Measurements from ENCODE around the gene UBA1. TPM values are rescaled to one million over a fixed set of nuclear protein-coding genes. Genes with fewer than 3 reads are reported as not detected.

Gene UBA1
- total RNA-seq, 4 donors from 2014 or later, result 145 to 182 (median 163) TPM

DNA sequence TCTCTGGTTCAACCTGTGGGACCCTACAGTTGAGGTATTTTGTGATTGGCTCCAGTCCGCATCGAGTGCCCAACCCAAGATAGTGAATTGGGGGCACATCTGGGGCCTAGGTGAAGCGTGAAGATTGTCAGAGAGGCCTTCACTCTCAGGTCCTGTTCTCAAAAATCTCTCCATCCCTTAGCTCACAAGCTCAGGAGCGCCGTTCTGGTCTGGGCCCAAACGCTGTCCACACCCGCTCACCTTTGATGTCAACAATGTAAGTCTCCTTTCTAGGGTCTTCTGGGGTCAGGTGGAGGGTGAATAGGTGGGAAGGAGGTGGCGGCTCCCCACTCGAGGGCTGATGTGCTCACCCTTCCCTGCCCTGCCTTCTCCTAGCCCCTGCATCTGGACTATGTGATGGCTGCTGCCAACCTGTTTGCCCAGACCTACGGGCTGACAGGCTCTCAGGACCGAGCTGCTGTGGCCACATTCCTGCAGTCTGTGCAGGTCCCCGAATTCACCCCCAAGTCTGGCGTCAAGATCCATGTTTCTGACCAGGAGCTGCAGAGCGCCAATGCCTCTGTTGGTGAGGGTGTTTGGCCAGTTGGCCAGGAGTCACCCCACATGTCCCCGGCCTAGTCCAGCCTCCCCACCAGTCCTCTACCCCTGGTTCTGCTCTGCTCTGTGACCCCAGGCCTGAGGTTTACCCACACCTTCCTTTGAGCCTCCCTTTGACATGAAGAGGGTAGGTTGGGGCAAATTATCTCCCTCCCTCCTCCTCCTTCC lies 17.2 kb downstream of the UBA1 start:
- in situ Hi-C loops (cut with MboI; ENCODE audit: low pct_ligation_motif_present in 1 of 4, low pct_unique_long_range_greater_than_20kb in 1 of 4, low sequenced_read_pairs in 3 of 4) (loop anchor here in 1 of 4 donors (25.0 kb wide), 1 partner anchor 326 kb away; no protein-coding TSS in a partner anchor), intact Hi-C loops (cut with DNase I; ENCODE audit: low total_unique reads) (no loop called here)
- Histone ChIP-seq H3K4me1 (no peaks in the 10 kb centered on the region), H3K27me3 (no peaks in the 10 kb centered on the region), H3K9me3 (no peaks in the 10 kb centered on the region), H3K4me3 (no peak overlapping the region), H3K36me3 (peaks cover 0 to 22% (median 8%) of the 10 kb centered on the region in 4 donors), H3K27ac (no peak overlapping the region)
- no peak for TF ChIP-seq EP300 (IDR thresholded peaks at IDR 0.05; ENCODE audit: low read depth)
- no peak for TF ChIP-seq POLR2A (IDR thresholded peaks at IDR 0.05)
- TF ChIP-seq, protein P1, sequence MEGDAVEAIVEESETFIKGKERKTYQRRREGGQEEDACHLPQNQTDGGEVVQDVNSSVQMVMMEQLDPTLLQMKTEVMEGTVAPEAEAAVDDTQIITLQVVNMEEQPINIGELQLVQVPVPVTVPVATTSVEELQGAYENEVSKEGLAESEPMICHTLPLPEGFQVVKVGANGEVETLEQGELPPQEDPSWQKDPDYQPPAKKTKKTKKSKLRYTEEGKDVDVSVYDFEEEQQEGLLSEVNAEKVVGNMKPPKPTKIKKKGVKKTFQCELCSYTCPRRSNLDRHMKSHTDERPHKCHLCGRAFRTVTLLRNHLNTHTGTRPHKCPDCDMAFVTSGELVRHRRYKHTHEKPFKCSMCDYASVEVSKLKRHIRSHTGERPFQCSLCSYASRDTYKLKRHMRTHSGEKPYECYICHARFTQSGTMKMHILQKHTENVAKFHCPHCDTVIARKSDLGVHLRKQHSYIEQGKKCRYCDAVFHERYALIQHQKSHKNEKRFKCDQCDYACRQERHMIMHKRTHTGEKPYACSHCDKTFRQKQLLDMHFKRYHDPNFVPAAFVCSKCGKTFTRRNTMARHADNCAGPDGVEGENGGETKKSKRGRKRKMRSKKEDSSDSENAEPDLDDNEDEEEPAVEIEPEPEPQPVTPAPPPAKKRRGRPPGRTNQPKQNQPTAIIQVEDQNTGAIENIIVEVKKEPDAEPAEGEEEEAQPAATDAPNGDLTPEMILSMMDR (IDR thresholded peaks at IDR 0.05), result no peak
- TF ChIP-seq POLR2AphosphoS5 (IDR thresholded peaks at IDR 0.05), result no peak
- WGBS, 2 donors (ENCODE audit: low coverage in 1 of 2), result 97% methylated on average over 14 of the region's 15 CpGs; no CpG with 5 or more reads in 1 of the 2 donors
- DNase-seq, result no peak

DNA sequence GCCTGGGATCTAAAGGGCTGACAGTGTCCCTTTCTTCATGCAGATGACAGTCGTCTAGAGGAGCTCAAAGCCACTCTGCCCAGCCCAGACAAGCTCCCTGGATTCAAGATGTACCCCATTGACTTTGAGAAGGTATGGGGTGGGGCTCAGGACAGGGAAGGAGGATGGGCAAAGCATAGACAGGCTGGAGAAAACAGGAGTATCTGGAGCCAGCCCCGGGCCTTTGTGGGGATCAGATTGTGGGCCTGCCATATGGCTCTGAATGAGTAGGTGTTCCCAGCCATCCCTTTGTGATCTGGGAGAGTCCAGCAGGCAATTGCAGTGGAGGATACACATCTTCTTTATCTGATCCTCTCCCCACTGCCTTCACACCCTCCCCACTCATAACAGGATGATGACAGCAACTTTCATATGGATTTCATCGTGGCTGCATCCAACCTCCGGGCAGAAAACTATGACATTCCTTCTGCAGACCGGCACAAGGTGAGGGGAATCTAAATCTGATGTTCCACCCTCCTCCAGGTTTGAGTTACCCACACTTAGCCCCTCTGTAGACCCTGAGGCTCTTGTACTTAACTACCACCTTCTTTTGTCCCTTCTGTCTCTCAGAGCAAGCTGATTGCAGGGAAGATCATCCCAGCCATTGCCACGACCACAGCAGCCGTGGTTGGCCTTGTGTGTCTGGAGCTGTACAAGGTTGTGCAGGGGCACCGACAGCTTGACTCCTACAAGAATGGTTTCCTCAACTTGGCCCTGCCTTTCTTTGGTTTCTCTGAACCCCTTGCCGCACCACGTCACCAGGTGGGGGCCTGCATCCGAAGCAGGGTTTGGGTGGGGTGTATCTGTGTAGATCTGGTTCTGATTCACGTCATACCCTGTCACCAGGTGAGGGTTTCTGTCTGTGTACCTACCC lies 19.0 kb downstream of the UBA1 start:
- peak; percentile 3 for DNase-seq
- in situ Hi-C loops (cut with MboI; ENCODE audit: low pct_ligation_motif_present in 1 of 4, low pct_unique_long_range_greater_than_20kb in 1 of 4, low sequenced_read_pairs in 3 of 4), result loop anchor here in 1 of 4 donors (25.0 kb wide), 1 partner anchor 325 kb away; no protein-coding TSS in a partner anchor

DNA sequence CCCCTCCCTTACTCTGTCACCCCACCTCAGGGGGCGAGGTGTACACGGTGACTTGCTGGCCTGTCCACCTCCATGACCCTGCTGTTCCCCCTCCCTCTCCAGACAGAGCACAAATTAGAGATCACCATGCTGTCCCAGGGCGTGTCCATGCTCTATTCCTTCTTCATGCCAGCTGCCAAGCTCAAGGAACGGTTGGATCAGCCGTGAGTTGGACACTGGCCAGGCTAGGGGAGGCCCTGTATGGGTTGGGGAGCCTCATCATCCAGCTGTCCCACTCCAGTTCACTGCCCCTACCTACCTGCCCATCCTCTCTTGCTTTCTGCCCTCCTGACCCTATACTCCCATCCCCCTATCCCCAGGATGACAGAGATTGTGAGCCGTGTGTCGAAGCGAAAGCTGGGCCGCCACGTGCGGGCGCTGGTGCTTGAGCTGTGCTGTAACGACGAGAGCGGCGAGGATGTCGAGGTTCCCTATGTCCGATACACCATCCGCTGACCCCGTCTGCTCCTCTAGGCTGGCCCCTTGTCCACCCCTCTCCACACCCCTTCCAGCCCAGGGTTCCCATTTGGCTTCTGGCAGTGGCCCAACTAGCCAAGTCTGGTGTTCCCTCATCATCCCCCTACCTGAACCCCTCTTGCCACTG lies 20.9 kb downstream of the UBA1 start:
- no peak overlapping the region for H3K4me3 ChIP-seq
- in situ Hi-C loops (cut with MboI; ENCODE audit: low pct_ligation_motif_present in 1 of 4, low pct_unique_long_range_greater_than_20kb in 1 of 4, low sequenced_read_pairs in 3 of 4), result loop anchor here in 1 of 4 donors (25.0 kb wide), 1 partner anchor 323 kb away; no protein-coding TSS in a partner anchor
- 92% methylated on average over 20 of the region's 20 CpGs; no CpG with 5 or more reads in 1 of the 2 donors for WGBS, 2 donors (ENCODE audit: low coverage in 1 of 2)
- H3K27ac ChIP-seq, result no peak overlapping the region
- no peaks in the 10 kb centered on the region for H3K9me3 ChIP-seq
- no peaks in the 10 kb centered on the region for H3K27me3 ChIP-seq
- intact Hi-C loops (cut with DNase I; ENCODE audit: low total_unique reads), result no loop called here
- H3K4me1 ChIP-seq, result peaks cover 7 to 19% (median 11%) of the 10 kb centered on the region in 4 donors
- H3K36me3 ChIP-seq, result peaks cover 0 to 19% (median 8%) of the 10 kb centered on the region in 4 donors
- no peak for DNase-seq
- TF ChIP-seq POLR2A (IDR thresholded peaks at IDR 0.05) (no peak), EP300 (IDR thresholded peaks at IDR 0.05; ENCODE audit: low read depth) (no peak), POLR2AphosphoS5 (IDR thresholded peaks at IDR 0.05) (no peak)
- TF ChIP-seq, protein P1 (IDR thresholded peaks at IDR 0.05), result no peak

More for the DNA sequence above, 19.0 kb downstream of the UBA1 start:
- WGBS, 2 donors (ENCODE audit: low coverage in 1 of 2), result 94% methylated on average over 12 of the region's 12 CpGs; no CpG with 5 or more reads in 1 of the 2 donors
- H3K27ac ChIP-seq, result no peak overlapping the region
- H3K4me1 ChIP-seq, result peaks cover 7 to 13% (median 11%) of the 10 kb centered on the region in 4 donors
- TF ChIP-seq POLR2AphosphoS5 (IDR thresholded peaks at IDR 0.05), result no peak
- H3K9me3 ChIP-seq, result no peaks in the 10 kb centered on the region
- intact Hi-C loops (cut with DNase I; ENCODE audit: low total_unique reads), result no loop called here
- no peak overlapping the region for H3K4me3 ChIP-seq
- peaks cover 0 to 19% (median 8%) of the 10 kb centered on the region in 4 donors for H3K36me3 ChIP-seq
- no peaks in the 10 kb centered on the region for H3K27me3 ChIP-seq

DNA sequence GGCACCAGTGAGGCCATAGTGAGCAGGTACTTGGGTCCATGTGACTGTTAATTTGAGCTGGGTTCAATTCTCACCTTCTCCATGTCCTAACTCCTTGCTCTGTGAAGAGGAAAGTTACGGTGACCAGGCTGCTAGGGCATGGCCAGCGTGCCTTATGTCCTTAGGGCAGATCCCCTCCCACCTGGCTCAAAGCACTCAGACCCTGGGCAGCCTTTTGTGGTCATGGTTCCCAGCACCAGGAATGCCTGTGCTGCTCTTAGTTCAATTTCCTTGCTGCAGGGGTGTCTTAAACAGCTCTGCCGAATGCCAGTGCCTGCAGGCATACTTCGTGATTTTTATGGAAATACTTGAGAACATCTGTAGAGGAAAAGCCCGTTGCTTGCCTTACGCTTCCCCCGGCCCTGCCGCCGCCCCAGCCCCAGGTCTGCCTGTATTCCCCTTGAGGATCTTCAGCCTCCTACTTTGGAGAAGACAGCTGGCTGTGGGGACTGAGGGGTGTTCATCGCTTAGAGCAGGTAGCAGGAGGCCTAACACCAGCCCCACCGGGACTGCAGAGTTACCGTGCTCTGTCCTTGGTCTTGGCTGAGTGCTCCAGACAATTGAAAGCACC lies 21.8 kb downstream of the UBA1 start:
- H3K4me3 ChIP-seq, result no peak overlapping the region
- H3K4me1 ChIP-seq, result peaks cover 7 to 27% (median 17%) of the 10 kb centered on the region in 4 donors
- intact Hi-C loops (cut with DNase I; ENCODE audit: low total_unique reads) (no loop called here), in situ Hi-C loops (cut with MboI; ENCODE audit: low pct_ligation_motif_present in 1 of 4, low pct_unique_long_range_greater_than_20kb in 1 of 4, low sequenced_read_pairs in 3 of 4) (loop anchor here in 1 of 4 donors (25.0 kb wide), 1 partner anchor 322 kb away; no protein-coding TSS in a partner anchor)
- H3K36me3 ChIP-seq, result peaks cover 0 to 19% (median 5%) of the 10 kb centered on the region in 4 donors
- no peak for TF ChIP-seq POLR2AphosphoS5 (IDR thresholded peaks at IDR 0.05)
- no peak for TF ChIP-seq POLR2A (IDR thresholded peaks at IDR 0.05)
- TF ChIP-seq, protein P1 (IDR thresholded peaks at IDR 0.05), result no peak
- TF ChIP-seq EP300 (IDR thresholded peaks at IDR 0.05; ENCODE audit: low read depth), result no peak
- no peak for DNase-seq
- H3K9me3 ChIP-seq, result no peaks in the 10 kb centered on the region
- 92% methylated on average over 12 of the region's 12 CpGs; no CpG with 5 or more reads in 1 of the 2 donors for WGBS, 2 donors (ENCODE audit: low coverage in 1 of 2)
- H3K27ac ChIP-seq, result no peak overlapping the region
- no peaks in the 10 kb centered on the region for H3K27me3 ChIP-seq
